GM19025 (cell line): ENCODE measurements around the gene PAPPA.

Source experiments
- ATAC-seq: cut with Tn5 transposase; IDR thresholded peaks from one replicate; pipeline ENCODE4 v1.9.1; 2021; ENCODE audit warnings: mild to moderate bottlenecking, low read depth, moderate library complexity; ENCODE audit not compliant: unreplicated experiment

PAPPA gene

GRCh38 chr9:116151199-116151598 is 2.4 kb upstream of the PAPPA start:
- no peak for ATAC-seq

GRCh38 chr9:116151966-116152381 is 1.6 kb upstream of the PAPPA start:
- ATAC-seq, result no peak

GRCh38 chr9:116152390-116152789 is 1.2 kb upstream of the PAPPA start:
- no peak for ATAC-seq

DNA sequence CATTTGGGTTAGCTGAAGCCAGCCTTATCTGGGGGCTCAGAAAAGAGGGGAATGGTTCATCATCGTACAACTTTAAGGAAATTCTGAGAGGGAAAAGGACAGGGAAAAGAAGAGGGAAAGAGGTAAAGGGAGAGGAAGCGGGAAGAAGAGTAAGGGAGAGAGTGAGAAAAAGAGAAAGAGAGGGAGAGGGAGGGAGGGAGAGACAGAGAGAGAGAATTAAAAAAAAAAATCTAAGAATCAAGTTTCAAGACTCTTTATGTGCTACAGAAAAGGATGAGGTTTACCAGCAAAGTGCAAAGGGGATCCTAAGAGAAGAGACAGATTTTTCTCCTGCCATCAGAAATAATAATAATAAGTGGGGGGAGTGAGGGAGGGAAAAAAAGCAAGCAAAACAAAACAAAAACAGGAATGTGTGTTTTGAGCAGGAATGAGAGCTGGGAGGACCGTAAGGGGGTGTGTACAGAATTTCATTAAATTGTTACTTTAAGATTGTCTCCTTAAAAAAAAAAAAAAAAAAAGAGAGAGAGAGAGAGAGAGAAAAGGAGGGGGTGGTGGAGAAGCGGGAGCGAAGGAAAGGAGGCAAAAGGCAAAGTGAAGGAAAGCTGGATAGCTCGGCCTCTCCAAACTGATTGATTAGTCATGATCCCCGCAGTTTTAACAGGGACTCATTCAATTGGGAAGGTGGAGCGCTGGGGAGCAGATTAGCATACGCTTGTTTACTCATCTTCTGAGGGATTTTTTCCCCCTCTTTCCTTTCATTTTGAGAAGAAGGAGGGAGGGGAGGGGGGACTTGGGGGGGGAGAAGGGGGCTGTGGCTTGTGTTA is 438 bp upstream of the PAPPA start:
- ATAC-seq, result no peak

GRCh38 chr9:116154334-116154975 is 864 bp downstream of the PAPPA start:
- ATAC-seq, result no peak

DNA sequence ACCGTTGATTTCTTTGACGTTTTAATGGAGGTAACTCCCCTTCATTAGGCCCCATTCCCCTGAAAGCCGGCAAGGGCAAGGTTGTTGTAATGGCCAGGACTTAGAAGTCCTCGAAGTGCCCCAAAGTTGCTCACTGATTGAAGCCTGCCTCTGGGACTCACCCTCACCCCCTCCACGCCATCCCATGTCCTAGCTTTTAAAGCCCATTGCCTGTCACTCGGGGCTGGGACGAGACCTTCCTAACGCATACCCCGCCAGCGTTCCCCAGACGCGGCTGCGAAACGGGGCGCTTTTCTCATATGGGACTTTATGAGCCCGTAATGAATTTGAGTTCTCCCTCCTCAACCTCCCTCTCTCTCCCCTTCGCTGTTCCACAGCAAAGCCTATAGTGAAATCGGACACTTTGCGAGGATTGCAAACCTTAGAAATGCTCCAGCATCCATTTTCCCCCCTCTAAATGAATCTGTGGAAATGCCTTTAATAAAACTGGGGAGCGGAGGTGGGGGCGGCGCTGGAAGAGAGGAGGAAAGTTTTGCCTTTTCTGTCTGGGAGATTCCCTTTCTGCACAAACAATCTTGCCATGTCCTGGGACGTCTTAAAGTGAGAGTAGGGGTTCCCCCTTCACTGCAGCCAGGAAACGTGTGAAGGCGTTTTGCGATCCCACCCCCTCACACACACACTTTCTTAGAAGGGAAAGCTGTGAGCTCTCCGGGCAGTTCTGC is 1.5 kb downstream of the PAPPA start:
- ATAC-seq, result no peak

DNA sequence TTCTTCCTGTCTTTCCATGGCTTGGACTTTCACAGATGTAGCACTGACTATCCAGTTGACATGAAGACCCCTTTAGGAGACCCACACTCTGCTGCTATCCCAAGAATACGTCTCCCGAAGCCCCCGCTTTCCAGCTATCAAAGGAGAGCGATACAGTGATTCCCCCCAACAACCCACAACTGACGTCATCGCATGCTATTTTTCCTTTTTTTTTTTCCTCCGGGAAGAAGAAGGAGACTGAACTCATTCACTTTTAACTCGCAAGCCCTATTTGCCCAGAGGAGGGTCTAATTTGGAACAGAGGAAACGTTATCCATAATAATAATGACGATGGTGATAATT is 2.1 kb downstream of the PAPPA start:
- no peak for ATAC-seq

DNA sequence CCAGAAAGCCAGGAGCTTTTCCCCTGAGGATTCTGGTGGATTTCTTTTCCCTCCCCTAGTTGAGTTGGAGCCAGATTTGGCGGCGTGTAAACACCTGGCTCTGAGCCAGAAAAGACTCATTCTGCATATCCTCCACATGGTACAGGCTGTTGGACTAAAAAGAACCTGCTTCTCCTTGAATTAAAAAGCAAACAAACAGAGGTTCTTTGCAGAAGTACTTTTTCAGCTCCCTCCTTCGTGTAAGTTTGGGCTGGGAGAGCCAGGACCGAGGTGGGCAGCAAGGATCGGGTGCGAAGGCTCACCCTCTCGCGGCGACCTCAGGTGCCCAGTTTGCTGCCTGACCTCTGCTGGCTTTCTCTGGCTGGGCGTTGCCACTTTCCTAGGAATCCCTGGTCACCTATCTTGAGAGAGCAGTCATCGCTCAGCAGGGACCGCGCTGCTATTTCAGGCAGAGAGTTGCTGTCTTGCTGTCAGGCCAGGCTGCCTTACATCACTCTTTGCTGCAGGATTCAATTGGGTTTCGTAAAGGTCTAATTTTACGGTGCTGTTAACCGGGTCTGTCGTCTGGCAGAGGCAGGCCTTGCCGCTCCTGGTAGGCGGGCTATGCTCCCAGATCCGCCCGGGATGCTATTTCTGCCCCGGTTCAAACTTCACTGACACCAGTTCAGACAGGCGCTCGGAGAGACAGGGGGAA is 3.2 kb downstream of the PAPPA start:
- no peak for ATAC-seq

DNA sequence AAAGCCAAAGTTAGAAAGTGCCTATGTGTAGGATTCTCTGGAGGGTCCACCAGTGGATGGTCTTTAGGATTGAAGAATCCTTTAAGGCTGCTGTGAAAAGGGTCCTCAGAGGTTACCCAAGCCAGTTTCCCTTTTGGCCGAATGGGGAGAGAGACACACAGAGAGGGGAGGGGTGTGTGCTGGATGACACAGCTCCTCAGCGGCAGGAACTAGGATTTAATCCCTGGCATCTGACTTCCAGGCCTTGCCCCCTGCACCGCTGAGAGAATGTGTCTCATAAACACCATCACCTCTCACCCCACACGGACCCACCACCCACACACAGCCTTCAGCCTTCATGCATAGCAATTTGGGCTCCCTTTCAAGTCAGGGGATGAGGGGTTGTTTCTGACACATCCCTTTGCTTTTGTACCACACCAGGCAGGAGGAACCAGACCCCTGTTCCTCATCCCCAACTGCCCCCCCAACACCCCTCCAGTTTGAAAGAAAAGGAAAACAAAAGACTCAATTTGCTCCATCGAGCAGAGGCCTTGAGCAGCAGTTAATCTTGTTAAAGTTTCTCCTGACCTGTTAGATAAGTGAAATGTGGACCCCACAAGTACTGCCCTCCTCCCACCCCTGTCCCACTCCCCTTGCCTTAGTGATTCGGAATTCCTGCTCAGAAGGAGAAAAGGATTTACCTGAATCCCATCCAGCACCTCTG is 4.0 kb downstream of the PAPPA start:
- no peak for ATAC-seq

GRCh38 chr9:116160676-116161571 is 7.3 kb downstream of the PAPPA start:
- ATAC-seq, result no peak

DNA sequence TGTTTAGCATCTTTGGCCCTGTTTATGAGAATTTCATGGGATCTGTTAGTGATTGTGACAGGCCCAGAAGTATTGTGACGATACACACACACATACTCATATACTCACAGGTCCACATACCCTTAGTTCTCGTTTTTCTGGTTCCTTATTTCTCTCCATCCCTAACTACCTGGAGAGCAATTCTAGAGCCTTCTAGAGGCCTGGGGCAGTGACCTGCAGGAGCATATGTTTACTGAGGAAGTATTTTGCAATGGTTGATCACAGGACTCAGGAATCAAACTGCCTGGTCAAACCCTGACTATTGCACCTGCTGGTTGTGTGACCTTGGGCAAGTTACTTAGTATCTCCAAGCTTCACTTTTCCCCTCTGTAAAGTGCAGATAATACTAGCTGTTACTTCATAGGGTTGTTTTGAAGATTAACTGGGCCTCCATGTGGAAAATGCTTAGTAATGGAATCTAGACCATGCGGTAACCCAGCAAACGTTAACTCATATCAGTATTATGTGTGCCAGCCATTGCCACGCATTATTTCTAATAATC is 8.7 kb downstream of the PAPPA start:
- ATAC-seq, result no peak

GRCh38 chr9:116163293-116164055 is 9.9 kb downstream of the PAPPA start:
- no peak for ATAC-seq

DNA sequence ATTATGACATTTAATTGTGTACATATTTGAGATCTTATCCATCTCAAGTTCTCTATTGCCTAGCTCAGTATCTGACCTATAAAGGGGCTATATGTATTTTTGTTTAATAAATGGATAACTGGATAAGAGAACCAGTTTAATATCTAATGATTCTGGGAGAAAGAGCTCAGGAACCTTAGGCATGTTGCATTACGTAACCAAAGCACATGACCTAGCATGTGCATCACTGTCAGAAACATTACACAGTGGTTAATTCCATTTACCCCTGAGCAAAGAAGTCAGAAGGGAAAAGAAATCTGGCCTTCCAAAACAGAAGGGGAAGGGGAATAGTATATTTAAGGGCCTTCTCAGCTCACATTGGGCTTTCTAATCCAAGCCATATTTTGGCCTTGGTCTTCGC is 12.3 kb downstream of the PAPPA start:
- ATAC-seq, result no peak

DNA sequence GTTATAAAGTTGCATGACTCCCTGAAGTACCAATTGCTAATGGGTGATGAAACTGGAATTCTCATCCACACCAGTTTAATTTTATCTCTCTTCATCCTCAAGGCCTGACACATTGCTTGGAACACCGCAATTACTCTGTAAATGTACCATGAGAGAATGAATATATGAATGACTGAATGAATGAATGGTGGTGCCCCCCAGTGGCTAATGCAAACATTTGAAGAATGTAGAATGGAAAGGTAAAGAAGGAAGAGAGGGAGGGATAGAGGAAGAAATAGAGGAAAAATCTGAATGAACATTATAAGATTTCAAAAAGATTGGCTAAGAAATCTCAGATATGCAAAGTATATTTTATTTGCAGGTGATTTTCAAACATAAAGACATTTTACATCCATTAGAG is 13.1 kb downstream of the PAPPA start:
- no peak for ATAC-seq

DNA sequence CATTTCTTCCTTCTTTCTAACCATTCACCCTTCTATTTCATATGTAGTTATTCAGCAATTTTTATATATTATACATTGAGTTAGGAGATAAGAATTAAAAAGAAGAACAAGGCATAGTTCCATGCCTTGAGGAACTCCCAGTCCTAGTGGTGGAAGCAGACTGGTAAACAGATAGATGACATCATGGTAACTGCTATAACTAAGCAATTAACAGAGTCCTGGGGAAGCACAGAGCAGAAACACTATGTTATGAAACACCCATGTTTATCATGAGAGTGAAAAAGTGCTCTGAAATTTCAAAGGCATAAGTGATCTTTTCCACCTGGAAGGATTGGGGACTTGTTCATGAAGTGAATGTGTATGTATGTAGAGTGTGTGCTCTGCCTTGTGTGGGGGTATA is 14.6 kb downstream of the PAPPA start:
- ATAC-seq, result no peak

GRCh38 chr9:116172216-116172615 is 18.6 kb downstream of the PAPPA start:
- no peak for ATAC-seq

GRCh38 chr9:116174347-116174746 is 20.8 kb downstream of the PAPPA start:
- no peak for ATAC-seq

DNA sequence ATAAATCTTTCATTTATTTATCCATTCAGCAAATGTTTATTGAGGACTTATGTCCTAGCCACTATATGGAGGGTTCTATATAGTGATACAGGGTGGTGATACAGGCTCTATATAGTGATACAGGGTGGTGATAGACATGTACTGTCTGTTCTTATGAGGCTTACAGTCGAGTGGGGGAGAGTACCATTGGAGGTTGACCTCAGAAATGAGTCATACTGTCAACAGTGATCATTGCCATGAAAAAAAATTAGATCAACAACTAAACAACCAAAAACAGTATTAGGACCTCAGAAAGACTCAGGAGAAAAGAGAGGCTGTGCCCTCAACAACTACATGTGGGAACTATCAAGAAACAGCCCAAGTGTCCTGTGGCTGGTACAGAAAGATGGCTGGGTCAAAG is 22.0 kb downstream of the PAPPA start:
- ATAC-seq, result no peak
